ENCODE data around the gene SLFN14. TPM values are rescaled to one million over a fixed set of nuclear protein-coding genes. Genes with fewer than 3 reads are reported as not detected.

The SLFN14 gene
- total and polyA plus RNA-seq, 2 of the 4 experiments (the other 2 are of a cell fraction) = not detected

DNA sequence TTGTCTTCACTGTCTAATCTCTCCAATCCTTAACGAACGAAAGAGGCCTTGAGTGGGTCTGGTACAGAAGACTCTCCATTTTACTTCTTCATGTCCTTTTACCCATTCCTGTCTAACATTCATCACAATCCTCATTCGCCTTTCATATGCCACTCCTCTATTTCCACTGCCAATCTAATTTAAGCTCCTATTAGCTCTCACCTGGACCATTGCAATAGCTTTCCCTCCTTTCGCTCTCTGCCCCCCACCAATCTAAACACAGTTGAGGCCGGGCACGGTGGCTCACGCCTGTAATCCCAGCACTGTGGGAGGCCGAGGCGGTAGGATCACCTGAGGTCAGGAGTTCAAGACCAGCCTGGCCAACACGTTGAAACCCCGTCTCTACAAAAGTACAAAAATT lies 6.3 kb upstream of the SLFN14 start:
- peaks cover 3% of the 10 kb centered on the region; the same call in 1 of the 2 replicates for H3K9me1 ChIP-seq (ENCODE audit: insufficient read depth, low read length)
- no peak for DNase-seq
- H3K4me1 ChIP-seq (ENCODE audit: control insufficient read depth, insufficient read depth, low read length) = peaks cover 2% of the 10 kb centered on the region; the same call in 1 of the 2 replicates
- no peak overlapping the region for H2BK15ac ChIP-seq (ENCODE audit: low read depth, low read length)
- H3K27me3 ChIP-seq (ENCODE audit: control insufficient read depth, insufficient read depth, low read length) = peaks cover 2% of the 10 kb centered on the region
- BruUV-seq (replicated peaks) = no TSS peak
- CTCF ChIA-PET = interaction anchor here (0.6 kb wide), 1 partner anchor 22 kb away, joined by 4 read pairs; no protein-coding TSS in a partner anchor
- no peak overlapping the region for H3K23ac ChIP-seq (ENCODE audit: low read depth, low read length)
- dilution Hi-C loops (cut with HindIII; ENCODE audit: low sequenced_read_pairs, unreplicated experiment) (no loop called here), in situ Hi-C loops (cut with MboI; ENCODE audit: low sequenced_read_pairs) (no loop called here), intact Hi-C loops (cut with micrococcal nuclease) (no loop called here)
- H4K8ac ChIP-seq (ENCODE audit: low read depth in 2 of 2, low read length in 2 of 2) = peak overlapping the region; percentile 95 to 96; a peak in 2 of 4 replicates
- POLR2A ChIA-PET (ENCODE audit: unreplicated experiment) = no interaction called here
- no peaks in the 10 kb centered on the region for H3K9me3 ChIP-seq (ENCODE audit: control insufficient read depth, insufficient read depth, low read length)
- H3K4me3 ChIP-seq (ENCODE audit: insufficient read depth, low read depth, low read length) = 0 out of 2 replicates have a peak overlapping the region, but pooled peaks have one; percentile 78
- TF ChIP-seq POLR2A (IDR thresholded peaks at IDR 0.05; ENCODE audit: low read depth, low read length) (no peak), NFE2L2 (IDR thresholded peaks at IDR 0.05; ENCODE audit: low read depth, low read length) (no peak), CEBPB (IDR thresholded peaks at IDR 0.05; ENCODE audit: low read depth, low read length) (no peak), BHLHE40 (IDR thresholded peaks at IDR 0.05; ENCODE audit: low read depth, low read length) (no peak), MAZ (IDR thresholded peaks at IDR 0.05; ENCODE audit: borderline replicate concordance, low read depth, low read length) (no peak), SMC3 (IDR thresholded peaks at IDR 0.05; ENCODE audit: low read depth, low read length) (no peak), RAD21 (IDR thresholded peaks at IDR 0.05; ENCODE audit: low read length) (no peak), RFX5 (IDR thresholded peaks at IDR 0.05; ENCODE audit: low read depth, low read length) (no peak), MXI1 (IDR thresholded peaks at IDR 0.05; ENCODE audit: borderline replicate concordance, low read depth, low read length) (no peak), FOS (IDR thresholded peaks at IDR 0.05; ENCODE audit: low read depth, low read length) (no peak), MAFK (IDR thresholded peaks at IDR 0.05; ENCODE audit: low read depth, low read length) (no peak), RCOR1 (IDR thresholded peaks at IDR 0.05; ENCODE audit: insufficient replicate concordance, low read length) (no peak), CHD1 (IDR thresholded peaks at IDR 0.05; ENCODE audit: low read depth, low read length) (no peak)
- TF ChIP-seq, protein P1, sequence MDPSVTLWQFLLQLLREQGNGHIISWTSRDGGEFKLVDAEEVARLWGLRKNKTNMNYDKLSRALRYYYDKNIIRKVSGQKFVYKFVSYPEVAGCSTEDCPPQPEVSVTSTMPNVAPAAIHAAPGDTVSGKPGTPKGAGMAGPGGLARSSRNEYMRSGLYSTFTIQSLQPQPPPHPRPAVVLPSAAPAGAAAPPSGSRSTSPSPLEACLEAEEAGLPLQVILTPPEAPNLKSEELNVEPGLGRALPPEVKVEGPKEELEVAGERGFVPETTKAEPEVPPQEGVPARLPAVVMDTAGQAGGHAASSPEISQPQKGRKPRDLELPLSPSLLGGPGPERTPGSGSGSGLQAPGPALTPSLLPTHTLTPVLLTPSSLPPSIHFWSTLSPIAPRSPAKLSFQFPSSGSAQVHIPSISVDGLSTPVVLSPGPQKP (IDR thresholded peaks at IDR 0.05; ENCODE audit: borderline replicate concordance, low read depth, low read length) = no peak
- TF ChIP-seq, protein P2, sequence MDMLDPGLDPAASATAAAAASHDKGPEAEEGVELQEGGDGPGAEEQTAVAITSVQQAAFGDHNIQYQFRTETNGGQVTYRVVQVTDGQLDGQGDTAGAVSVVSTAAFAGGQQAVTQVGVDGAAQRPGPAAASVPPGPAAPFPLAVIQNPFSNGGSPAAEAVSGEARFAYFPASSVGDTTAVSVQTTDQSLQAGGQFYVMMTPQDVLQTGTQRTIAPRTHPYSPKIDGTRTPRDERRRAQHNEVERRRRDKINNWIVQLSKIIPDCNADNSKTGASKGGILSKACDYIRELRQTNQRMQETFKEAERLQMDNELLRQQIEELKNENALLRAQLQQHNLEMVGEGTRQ (IDR thresholded peaks at IDR 0.05; ENCODE audit: low read depth, low read length) = no peak
- TF ChIP-seq, protein P3, sequence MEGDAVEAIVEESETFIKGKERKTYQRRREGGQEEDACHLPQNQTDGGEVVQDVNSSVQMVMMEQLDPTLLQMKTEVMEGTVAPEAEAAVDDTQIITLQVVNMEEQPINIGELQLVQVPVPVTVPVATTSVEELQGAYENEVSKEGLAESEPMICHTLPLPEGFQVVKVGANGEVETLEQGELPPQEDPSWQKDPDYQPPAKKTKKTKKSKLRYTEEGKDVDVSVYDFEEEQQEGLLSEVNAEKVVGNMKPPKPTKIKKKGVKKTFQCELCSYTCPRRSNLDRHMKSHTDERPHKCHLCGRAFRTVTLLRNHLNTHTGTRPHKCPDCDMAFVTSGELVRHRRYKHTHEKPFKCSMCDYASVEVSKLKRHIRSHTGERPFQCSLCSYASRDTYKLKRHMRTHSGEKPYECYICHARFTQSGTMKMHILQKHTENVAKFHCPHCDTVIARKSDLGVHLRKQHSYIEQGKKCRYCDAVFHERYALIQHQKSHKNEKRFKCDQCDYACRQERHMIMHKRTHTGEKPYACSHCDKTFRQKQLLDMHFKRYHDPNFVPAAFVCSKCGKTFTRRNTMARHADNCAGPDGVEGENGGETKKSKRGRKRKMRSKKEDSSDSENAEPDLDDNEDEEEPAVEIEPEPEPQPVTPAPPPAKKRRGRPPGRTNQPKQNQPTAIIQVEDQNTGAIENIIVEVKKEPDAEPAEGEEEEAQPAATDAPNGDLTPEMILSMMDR (conservative IDR thresholded peaks at IDR 0.05; ENCODE audit: low read depth, low read length) = no peak
- H2AK9ac ChIP-seq (replicated peaks; ENCODE audit: low read depth, low read length, poor library complexity) = peak overlapping the region; percentile 5
- H2BK5ac ChIP-seq (ENCODE audit: low read depth, low read length, poor library complexity, severe bottlenecking) = no peak overlapping the region
- H3K9ac ChIP-seq (ENCODE audit: low read depth, low read length) = no peak overlapping the region
- no peak overlapping the region for H3K56ac ChIP-seq (ENCODE audit: extremely low read depth, insufficient read depth, low read length)
- H3K79me1 ChIP-seq (ENCODE audit: low read depth in 1 of 2, low read length in 2 of 2) = peaks cover 13 to 24% of the 10 kb centered on the region in 2 experiments
- peak overlapping the region; percentile 62 for H2AFZ ChIP-seq (replicated peaks; ENCODE audit: low read length, poor library complexity)
- no peaks in the 10 kb centered on the region for H4K20me1 ChIP-seq (ENCODE audit: insufficient read depth, low read length)
- ATAC-seq (ENCODE audit: low read depth) = no peak
- no peak overlapping the region for H3K27ac ChIP-seq (ENCODE audit: insufficient read depth, low read length)
- H3K18ac ChIP-seq (ENCODE audit: low read depth, low read length) = no peak overlapping the region
- H3K4ac ChIP-seq (ENCODE audit: low read depth, low read length) = no peak overlapping the region
- no peak overlapping the region for H2BK20ac ChIP-seq (ENCODE audit: low read depth, low read length)
- H3K4me2 ChIP-seq (ENCODE audit: low read depth, low read length) = peak overlapping the region; percentile 51; the same call in 1 of the 2 replicates
- no peak overlapping the region for H4K91ac ChIP-seq (ENCODE audit: insufficient read depth, low read depth, low read length)
- no peak overlapping the region for H3K14ac ChIP-seq (replicated peaks; ENCODE audit: low read depth, low read length)
- H4K5ac ChIP-seq (ENCODE audit: low read depth, low read length) = 0 out of 2 replicates have a peak overlapping the region, but pooled peaks have one; percentile 67
- WGBS, 2 experiments (ENCODE audit: extremely low coverage in 2 of 2, insufficient read length in 1 of 2) = 78 to 100% methylated on average over 1 to 7 of the region's 11 CpGs
- no peak overlapping the region for H2BK120ac ChIP-seq (ENCODE audit: low read depth, low read length)
- H2AK5ac ChIP-seq (ENCODE audit: low read depth, low read length) = no peak overlapping the region
- H3K36me3 ChIP-seq (ENCODE audit: control insufficient read depth, insufficient read depth, low read length) = no peaks in the 10 kb centered on the region

All from IMR-90 (cell line).